ENCODE data around the gene PRR16.

GRCh38 chr5:120471971-120472370 lies 7.9 kb downstream of the PRR16 start:
- TF ChIP-seq CTCF (IDR thresholded peaks at IDR 0.05) (no peak), POLR2AphosphoS5 (IDR thresholded peaks at IDR 0.05; ENCODE audit: low read depth, low read length) (no peak), REST (IDR thresholded peaks at IDR 0.05; ENCODE audit: insufficient read depth in 1 of 2, low read depth in 2 of 2, low read length in 1 of 2) (no peak), SIN3A (IDR thresholded peaks at IDR 0.05; ENCODE audit: borderline replicate concordance, insufficient read depth, low read depth, low read length) (no peak)

All from Panc1 (cell line).